IPS-NIHi11 (cell line): Measurements from ENCODE around the gene PXMP2.
"Not testable (repeated sequence)": the region's sequence is repeated elsewhere in the genome, so short reads cannot be mapped to it uniquely, and the experiment has no call there.

Experiments used
- DNase-seq: peaks from one replicate; pipeline ENCODE4 v3.0.0; 2012; ENCODE audit warnings: mixed read lengths, low spot score

The PXMP2 gene

GRCh38 chr12:132753670-132754069, 66.3 kb downstream of the PXMP2 start:
- DNase-seq = not testable (repeated sequence)

- DNase-seq = no peak
Observed at GRCh38 chr12:132754160-132754932, 67.0 kb downstream of the PXMP2 start.
